H9 (cell line): ENCODE results near the gene GRIK4. TPM values are rescaled to one million over a fixed set of nuclear protein-coding genes. Genes with fewer than 3 reads are reported as not detected.

Source experiments
- DNase-seq: peaks from one replicate; pipeline ENCODE4 v3.0.0-alpha.2; 2017
- H2AFZ ChIP-seq: one replicate; pipeline ENCODE4 v1.6.1; 2013; ENCODE audit warnings: mild to moderate bottlenecking, low read length, control low read depth, moderate library complexity
- H2AK5ac ChIP-seq: 2 replicates; pipeline ENCODE4 v1.6.1; 2013; ENCODE audit warnings: low read length, control low read depth, mixed read lengths; ENCODE audit not compliant: insufficient read length
- H2BK120ac ChIP-seq: one replicate; pipeline ENCODE4 v1.6.1; 2013; ENCODE audit warnings: low read depth, mild to moderate bottlenecking, low read length, control low read depth, inconsistent platforms; ENCODE audit not compliant: poor library complexity, severe bottlenecking
- H2BK12ac ChIP-seq: 2 replicates; pipeline ENCODE4 v1.6.1; 2013; ENCODE audit warnings: low read length, control low read depth, mixed read lengths, low read depth; ENCODE audit not compliant: insufficient read length
- H2BK15ac ChIP-seq: 2 replicates; pipeline ENCODE4 v1.6.1; 2013; ENCODE audit warnings: low read depth, low read length, control low read depth
- H2BK20ac ChIP-seq: one replicate; pipeline ENCODE4 v1.6.1; 2013; ENCODE audit warnings: low read depth, mild to moderate bottlenecking, low read length, control low read depth, inconsistent platforms; ENCODE audit not compliant: poor library complexity, severe bottlenecking
- H2BK5ac ChIP-seq: 2 replicates; pipeline ENCODE4 v1.6.1; 2013; ENCODE audit warnings: low read length, control low read depth, mixed read lengths; ENCODE audit not compliant: insufficient read length
- H3K14ac ChIP-seq: 2 replicates; pipeline ENCODE4 v1.6.1; 2013; ENCODE audit warnings: low read length, control low read depth; ENCODE audit not compliant: insufficient read depth
- H3K18ac ChIP-seq: 2 replicates; pipeline ENCODE4 v1.6.1; 2013; ENCODE audit warnings: low read depth, mild to moderate bottlenecking, mixed read lengths, low read length, control low read depth; ENCODE audit not compliant: insufficient read length
- H3K23ac ChIP-seq: 2 replicates; pipeline ENCODE4 v1.6.1; 2013; ENCODE audit warnings: low read length, control low read depth, mixed read lengths, low read depth; ENCODE audit not compliant: insufficient read length
- H3K23me2 ChIP-seq: 2 replicates; pipeline ENCODE4 v1.6.1; 2013; ENCODE audit warnings: low read depth, mild to moderate bottlenecking, mixed read lengths, low read length, control low read depth; ENCODE audit not compliant: insufficient read length, poor library complexity, severe bottlenecking
- H3K27ac ChIP-seq: 2 replicates; pipeline ENCODE4 v1.5.1; 2013; ENCODE audit warnings: low read length, control low read depth, mixed read lengths, low read depth; ENCODE audit not compliant: insufficient read length
- H3K27me3 ChIP-seq: 2 replicates; pipeline ENCODE4 v1.6.1; 2013; ENCODE audit warnings: low read length, control low read depth, inconsistent platforms; ENCODE audit not compliant: insufficient read depth
- H3K4ac ChIP-seq: 2 replicates; pipeline ENCODE4 v1.6.1; 2013; ENCODE audit warnings: low read depth, mild to moderate bottlenecking, control low read depth, inconsistent platforms, low read length, moderate library complexity
- H3K4me1 ChIP-seq: 2 replicates; pipeline ENCODE4 v1.6.1; 2013; ENCODE audit warnings: low read length, control low read depth, inconsistent platforms; ENCODE audit not compliant: insufficient read depth
- H3K4me2 ChIP-seq: 2 replicates; pipeline ENCODE4 v1.6.1; 2013; ENCODE audit warnings: low read length, control low read depth, mixed read lengths; ENCODE audit not compliant: insufficient read length, insufficient read depth
- H3K56ac ChIP-seq: 2 replicates; pipeline ENCODE4 v1.6.1; 2013; ENCODE audit warnings: low read depth, mild to moderate bottlenecking, mixed read lengths, low read length, control low read depth; ENCODE audit not compliant: insufficient read length
- H3K79me1 ChIP-seq: 2 replicates; pipeline ENCODE4 v1.6.1; 2013; ENCODE audit warnings: low read depth, mild to moderate bottlenecking, moderate library complexity, low read length, control low read depth, inconsistent platforms; ENCODE audit not compliant: insufficient read depth, poor library complexity, severe bottlenecking
- H3K79me2 ChIP-seq: 2 replicates; pipeline ENCODE4 v1.6.1; 2013; ENCODE audit warnings: low read length, control low read depth, inconsistent platforms; ENCODE audit not compliant: insufficient read depth
- H3K9ac ChIP-seq: 2 replicates; pipeline ENCODE4 v1.6.1; 2013; ENCODE audit warnings: low read length, control low read depth, mixed read lengths; ENCODE audit not compliant: insufficient read length; ENCODE audit errors: extremely low read depth
- H3K9me3 ChIP-seq: one replicate; pipeline ENCODE4 v1.6.1; 2013; ENCODE audit warnings: low read depth, low read length, inconsistent platforms; ENCODE audit not compliant: control insufficient read depth
- H3T11ph ChIP-seq: one replicate; pipeline ENCODE4 v1.6.1; 2013; ENCODE audit warnings: mild to moderate bottlenecking, low read length, control low read depth, inconsistent platforms
- H4K20me1 ChIP-seq: one replicate; pipeline ENCODE4 v1.6.1; 2013; ENCODE audit not compliant: control insufficient read depth, insufficient read length, insufficient read depth
- H4K5ac ChIP-seq: 2 replicates; pipeline ENCODE4 v1.6.1; 2013; ENCODE audit warnings: low read depth, mild to moderate bottlenecking, mixed read lengths, low read length, control low read depth; ENCODE audit not compliant: insufficient read length
- H4K8ac ChIP-seq: replicated peaks from 2 replicates; pipeline ENCODE4 v1.6.1; 2013; ENCODE audit warnings: low read length, control low read depth, mixed read lengths, low read depth; ENCODE audit not compliant: insufficient read length
- H4K91ac ChIP-seq: 2 replicates; pipeline ENCODE4 v1.6.1; 2013; ENCODE audit warnings: low read depth, mild to moderate bottlenecking, moderate library complexity, mixed read lengths, low read length, control low read depth; ENCODE audit not compliant: insufficient read length
- H3K27ac Mint-ChIP-seq, 3 experiments: 2 replicates in 2 of 3; 3 replicates in 1 of 3; pipeline ENCODE4 v1.8.0; 2020 to 2021; ENCODE audit warnings: mixed read lengths in 3 of 3, mild to moderate bottlenecking in 1 of 3, moderate library complexity in 1 of 3
- H3K27me3 Mint-ChIP-seq: 2 replicates; pipeline ENCODE4 v1.8.0; 2021; ENCODE audit warnings: low read depth, mild to moderate bottlenecking, moderate library complexity, mixed read lengths
- H3K36me3 Mint-ChIP-seq, 3 experiments: 2 replicates in 2 of 3; 3 replicates in 1 of 3; pipeline ENCODE4 v1.8.0; 2020 to 2021; ENCODE audit warnings: low read depth in 3 of 3, mixed read lengths in 3 of 3; ENCODE audit not compliant: insufficient read depth in 1 of 3
- H3K4me1 Mint-ChIP-seq, 2 experiments: 2 replicates each; pipeline ENCODE4 v1.8.0; 2020; ENCODE audit warnings: mixed read lengths in 2 of 2
- H3K4me3 Mint-ChIP-seq, 2 experiments: 2 replicates in 1 of 2; 3 replicates in 1 of 2; pipeline ENCODE4 v1.8.0; 2020 to 2021; ENCODE audit warnings: mild to moderate bottlenecking in 2 of 2, mixed read lengths in 2 of 2, moderate library complexity in 1 of 2
- H3K9me3 Mint-ChIP-seq, 2 experiments: 2 replicates in 1 of 2; 3 replicates in 1 of 2; pipeline ENCODE4 v1.8.0; 2020; ENCODE audit warnings: mild to moderate bottlenecking in 2 of 2, mixed read lengths in 2 of 2, moderate library complexity in 1 of 2
- CTCF ChIP-seq: fragments of 200-600 bp; sonication (generic); conservative IDR thresholded peaks from 3 replicates; pipeline ENCODE4 v1.8.0; 2021; ENCODE audit warnings: antibody characterized with exemption, mild to moderate bottlenecking
- WGBS: extraction: QIAGEN DNeasy Blood & Tissue Kit; methylation state at CpG from one replicate; pipeline ENCODE4 v1.1.7; 2013; ENCODE audit warnings: missing lambda C conversion rate, low lambda C conversion rate, mixed read lengths; ENCODE audit not compliant: insufficient read length; ENCODE audit errors: extremely low coverage; 5-methylcytosine and 5-hydroxymethylcytosine counted together
- total RNA-seq: library from RNA; stranded (reverse); gene quantifications from 2 replicates; pipeline ENCODE4 v1.2.1, GENCODE V29; 2021

Gene GRIK4
- total RNA-seq, 1 experiment from 2014 or later = 2.3 TPM

- H3K79me2 ChIP-seq = no peaks in the 10 kb centered on the region
- no peak overlapping the region for H2BK120ac ChIP-seq
- H3K23me2 ChIP-seq = no peaks in the 10 kb centered on the region
- no peaks in the 10 kb centered on the region for H3K79me1 ChIP-seq
- no peak overlapping the region for H3K4me2 ChIP-seq
- H2BK15ac ChIP-seq = no peak overlapping the region
- H3K23ac ChIP-seq = no peak overlapping the region
- no peaks in the 10 kb centered on the region for H3K27me3 ChIP-seq
- Mint-ChIP-seq H3K9me3 (peaks cover 5 to 7% of the 10 kb centered on the region in 2 experiments; a peak in 4 of 5 replicates), H3K27ac (peak overlapping the region in 1 of 3 experiments; percentile 75; a peak in 1 of 7 replicates), H3K4me1 (peaks cover 27 to 42% of the 10 kb centered on the region in 2 experiments), H3K4me3 (no peak overlapping the region), H3K36me3 (peaks cover 0 to 9% (median 3%) of the 10 kb centered on the region in 3 experiments; a peak in 3 of 7 replicates), H3K27me3 (peaks cover 29% of the 10 kb centered on the region)
- no peak overlapping the region for H2BK20ac ChIP-seq
- H4K20me1 ChIP-seq = no peaks in the 10 kb centered on the region
- no peak overlapping the region for H3K18ac ChIP-seq
- no peaks in the 10 kb centered on the region for H3K9me3 ChIP-seq
- no peak overlapping the region for H3K4ac ChIP-seq
- H3K14ac ChIP-seq = no peak overlapping the region
- no peak overlapping the region for H2AFZ ChIP-seq
- no peak overlapping the region for H3K56ac ChIP-seq
- H3K27ac ChIP-seq = no peak overlapping the region
- no CpG with 5 or more reads among the region's 7 CpGs for WGBS
- peak; percentile 19; the same call in 2 of the 3 replicates for TF ChIP-seq CTCF
- no peak overlapping the region for H2BK5ac ChIP-seq
- H4K8ac ChIP-seq = no peak overlapping the region
- no peak overlapping the region for H3T11ph ChIP-seq
- H2AK5ac ChIP-seq = no peak overlapping the region
- no peak overlapping the region for H4K91ac ChIP-seq
- H4K5ac ChIP-seq = no peak overlapping the region
- no peak for DNase-seq
- H2BK12ac ChIP-seq = no peak overlapping the region
- no peaks in the 10 kb centered on the region for H3K4me1 ChIP-seq
- H3K9ac ChIP-seq = no peak overlapping the region
Observed at GRCh38 chr11:120529214-120529613, 17.7 kb downstream of the GRIK4 start.
